Muscle layer of colon (tissue), 2 donors: ENCODE results near the gene DLD.
"Not testable (repeated sequence)": the region's sequence is repeated elsewhere in the genome, so short reads cannot be mapped to it uniquely, and the experiment has no call there.

Experiments
- H3K27ac ChIP-seq: one replicate; pipeline ENCODE4 v1.7.0; 2013; ENCODE audit warnings: low read depth, mild to moderate bottlenecking, low read length, moderate library complexity
- H3K27me3 ChIP-seq, 2 donors: one replicate each; pipeline ENCODE4 v1.7.0; 2013; ENCODE audit warnings: low read length in 2 of 2, mild to moderate bottlenecking in 2 of 2; ENCODE audit not compliant: insufficient read depth in 2 of 2, control insufficient read depth in 1 of 2
- H3K36me3 ChIP-seq: one replicate; pipeline ENCODE4 v1.7.0; 2013; ENCODE audit warnings: mild to moderate bottlenecking, low read length; ENCODE audit not compliant: insufficient read depth
- H3K4me1 ChIP-seq: one replicate; pipeline ENCODE4 v1.7.0; 2013; ENCODE audit warnings: mild to moderate bottlenecking, low read length; ENCODE audit not compliant: insufficient read depth
- H3K4me3 ChIP-seq, 2 donors: one replicate each; pipeline ENCODE4 v1.7.0; 2013; ENCODE audit warnings: low read length in 2 of 2, low read depth in 1 of 2, mild to moderate bottlenecking in 1 of 2, moderate library complexity in 1 of 2
- H3K9ac ChIP-seq: one replicate; pipeline ENCODE4 v1.7.0; 2013; ENCODE audit warnings: low read length
- H3K9me3 ChIP-seq: one replicate; pipeline ENCODE4 v1.7.0; 2013; ENCODE audit warnings: mild to moderate bottlenecking, low read length
- donor health status: abdominal sarcoma.
- donor health status: Adenocarcinoma of cecum.

Gene DLD

DNA sequence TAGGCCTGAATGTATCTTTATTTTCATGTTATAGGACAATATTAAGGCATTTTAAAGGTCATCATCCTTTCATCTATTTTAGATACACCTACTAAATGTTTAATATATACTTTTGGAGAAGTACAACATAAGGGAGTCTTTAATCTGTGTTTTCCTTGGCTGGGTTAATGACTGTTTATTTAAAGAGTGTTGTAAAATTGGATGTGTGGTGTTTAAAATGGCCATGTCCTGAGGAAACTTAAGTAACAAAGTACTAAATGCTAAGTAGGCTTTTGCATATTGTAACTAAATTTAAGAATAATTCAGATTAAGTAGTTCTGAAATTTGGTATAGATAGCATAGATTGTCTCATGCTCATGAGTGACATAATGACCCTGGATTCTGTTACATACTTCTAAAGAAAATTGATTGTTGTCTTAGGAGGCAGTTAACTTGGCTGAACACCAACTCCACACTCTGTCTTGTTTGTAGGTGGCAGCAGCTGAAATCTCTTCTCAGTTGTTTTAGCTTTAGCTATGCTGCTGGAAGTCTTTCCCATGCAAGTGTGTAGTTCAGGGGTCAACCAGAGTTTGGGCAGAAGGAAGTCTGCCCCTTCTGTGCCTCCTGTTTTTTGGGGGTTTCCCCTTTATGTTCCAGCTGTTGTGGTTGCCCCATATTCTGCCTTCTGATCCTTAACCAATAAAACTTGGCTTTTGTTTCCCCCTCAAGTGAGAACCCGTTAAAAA, 29.2 kb downstream of the DLD start:
- Histone ChIP-seq H3K4me1 (peaks cover 51% of the 10 kb centered on the region), H3K27me3 (no peaks in the 10 kb centered on the region), H3K27ac (peak overlapping the region; percentile 27), H3K9me3 (no peaks in the 10 kb centered on the region), H3K4me3 (no peak overlapping the region), H3K36me3 (peaks cover 40% of the 10 kb centered on the region), H3K9ac (no peak overlapping the region)

GRCh38 chr7:107921826-107922225, 30.8 kb downstream of the DLD start:
- not testable (repeated sequence) for H3K27me3 ChIP-seq, H3K9me3 ChIP-seq, H3K27ac ChIP-seq, H3K9ac ChIP-seq, H3K4me3 ChIP-seq
- H3K4me1 ChIP-seq, result peaks cover 54% of the 10 kb centered on the region
- H3K36me3 ChIP-seq, result peaks cover 46% of the 10 kb centered on the region

GRCh38 chr7:107922886-107923285, 31.9 kb downstream of the DLD start:
- no peak overlapping the region for H3K4me3 ChIP-seq
- no peak overlapping the region for H3K9ac ChIP-seq
- no peaks in the 10 kb centered on the region for H3K9me3 ChIP-seq
- H3K27me3 ChIP-seq, result no peaks in the 10 kb centered on the region
- peaks cover 41% of the 10 kb centered on the region for H3K36me3 ChIP-seq
- peaks cover 54% of the 10 kb centered on the region for H3K4me1 ChIP-seq
- H3K27ac ChIP-seq, result no peak overlapping the region

- H3K27ac ChIP-seq, result no peak overlapping the region
- H3K4me3 ChIP-seq, result no peak overlapping the region
- peaks cover 42% of the 10 kb centered on the region for H3K4me1 ChIP-seq
- H3K9me3 ChIP-seq, result no peaks in the 10 kb centered on the region
- no peak overlapping the region for H3K9ac ChIP-seq
- peaks cover 47% of the 10 kb centered on the region for H3K36me3 ChIP-seq
- no peaks in the 10 kb centered on the region for H3K27me3 ChIP-seq
Measured at GRCh38 chr7:107924841-107925504, 34.0 kb downstream of the DLD start.

DNA sequence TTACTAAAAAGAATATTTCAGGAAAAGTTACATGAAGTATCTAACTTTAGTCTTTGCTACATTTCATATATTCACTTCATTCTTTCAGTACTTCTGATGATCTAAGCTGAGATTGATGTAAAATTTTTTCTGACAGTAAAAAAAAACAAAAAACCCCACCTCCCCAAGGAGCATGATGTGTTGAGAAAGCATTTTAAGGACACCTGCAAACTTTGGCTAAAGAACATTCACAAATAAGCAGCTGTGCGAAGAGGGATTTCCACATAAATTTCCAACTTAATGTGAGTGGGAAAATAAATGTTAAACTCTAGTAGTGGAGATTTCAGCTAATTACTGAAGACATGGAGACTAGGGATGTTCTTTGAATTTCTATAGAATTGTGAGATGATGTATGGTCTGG, 35.5 kb downstream of the DLD start:
- Histone ChIP-seq H3K4me1 (peaks cover 33% of the 10 kb centered on the region), H3K4me3 (no peak overlapping the region), H3K27me3 (no peaks in the 10 kb centered on the region), H3K9ac (no peak overlapping the region), H3K36me3 (peaks cover 58% of the 10 kb centered on the region), H3K27ac (peak overlapping the region; percentile 54), H3K9me3 (no peaks in the 10 kb centered on the region)

DNA sequence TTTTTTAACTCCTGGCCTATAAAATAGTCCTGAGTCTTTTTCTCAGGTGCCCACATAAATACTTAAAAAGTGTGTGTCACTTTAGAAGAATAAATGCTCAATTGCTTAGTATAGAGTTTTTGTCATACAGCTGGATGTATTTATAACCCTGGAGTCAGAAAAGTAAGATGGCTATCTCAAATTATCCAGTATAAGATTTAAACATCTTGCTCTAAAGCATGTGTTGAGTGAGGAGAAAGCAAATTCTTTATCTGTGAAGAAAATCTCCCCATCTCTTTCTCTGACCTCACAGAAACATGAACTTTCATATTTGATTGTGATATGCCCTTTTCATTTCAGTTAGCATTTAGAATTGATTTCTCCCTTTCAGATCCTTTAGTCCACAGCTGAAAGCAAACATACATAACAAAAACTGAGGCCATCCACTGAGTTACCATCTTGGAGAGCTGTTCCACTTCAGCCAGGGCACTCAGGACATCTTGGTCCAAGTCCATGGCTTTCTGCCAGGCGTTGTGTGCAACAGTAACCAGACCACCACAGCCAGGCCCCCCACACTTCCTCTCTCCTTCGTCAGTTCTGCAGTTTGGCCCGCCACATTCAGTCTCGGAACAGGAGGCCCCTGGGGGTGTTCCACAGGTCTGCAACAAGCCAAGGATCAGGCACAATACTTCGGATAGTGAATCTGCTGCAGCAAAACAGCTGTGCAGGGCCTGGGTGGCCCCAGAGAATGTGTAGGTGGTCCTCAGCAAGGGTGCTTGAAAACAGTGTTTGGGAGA, 40.9 kb downstream of the DLD start:
- Histone ChIP-seq H3K36me3 (peaks cover 66% of the 10 kb centered on the region), H3K27ac (peak overlapping the region; percentile 74), H3K4me1 (peaks cover 44% of the 10 kb centered on the region)

DNA sequence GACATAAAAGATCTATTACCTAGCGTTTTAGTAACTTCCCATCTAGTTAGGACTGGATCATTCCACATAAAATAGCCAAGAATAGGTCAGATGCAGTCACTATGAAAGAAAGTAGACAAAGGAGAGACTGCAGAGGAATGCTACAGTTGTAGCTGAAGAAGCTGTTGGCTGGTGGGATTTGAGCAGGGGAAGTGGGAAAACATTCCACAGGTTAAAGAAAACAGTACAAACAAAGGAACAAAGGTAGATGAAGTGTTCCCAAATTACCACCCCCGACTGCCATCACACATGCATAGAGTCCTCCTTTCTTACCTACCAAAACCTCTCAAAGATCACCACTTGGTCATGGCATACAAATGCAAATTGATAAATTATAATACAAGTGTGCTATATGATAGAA, 41.8 kb downstream of the DLD start:
- peaks cover 53% of the 10 kb centered on the region for H3K4me1 ChIP-seq
- H3K4me3 ChIP-seq, result no peak overlapping the region
- H3K27ac ChIP-seq, result peak overlapping the region; percentile 74
- H3K9ac ChIP-seq, result no peak overlapping the region
- H3K36me3 ChIP-seq, result peaks cover 64% of the 10 kb centered on the region
- no peaks in the 10 kb centered on the region for H3K27me3 ChIP-seq
- H3K9me3 ChIP-seq, result no peaks in the 10 kb centered on the region

More for the DNA sequence above, 40.9 kb downstream of the DLD start:
- Histone ChIP-seq H3K27me3 (no peaks in the 10 kb centered on the region), H3K9ac (no peak overlapping the region), H3K9me3 (no peaks in the 10 kb centered on the region), H3K4me3 (no peak overlapping the region)

DNA sequence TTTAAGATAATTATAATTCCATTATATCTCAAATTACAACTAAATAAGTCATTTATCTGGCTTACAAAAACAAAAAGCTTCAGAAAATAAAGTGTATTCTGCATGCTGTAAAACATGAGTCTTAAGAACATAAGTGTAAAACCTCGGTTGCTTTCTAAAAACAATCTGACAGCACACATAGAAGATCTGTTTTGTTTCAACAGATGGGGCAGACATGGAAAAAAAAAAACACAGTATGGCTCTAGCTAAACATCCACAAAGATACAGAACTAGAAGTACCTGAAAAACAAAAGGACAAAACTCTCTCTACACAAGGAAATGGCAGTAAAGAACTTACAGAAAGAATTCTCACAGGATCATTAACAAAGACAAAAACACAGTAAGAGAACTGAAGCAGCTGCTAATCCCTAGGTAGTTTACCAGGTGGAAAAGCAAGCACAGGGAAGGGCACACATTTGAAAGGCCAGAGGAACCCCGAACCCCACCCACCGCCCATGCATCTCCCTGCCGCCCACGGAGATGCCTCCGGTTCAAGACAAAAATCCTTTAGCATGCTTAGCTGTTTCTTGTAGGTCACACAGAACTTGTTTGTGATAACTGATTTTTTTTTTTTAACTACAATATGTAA, 42.5 kb downstream of the DLD start:
- no peaks in the 10 kb centered on the region for H3K27me3 ChIP-seq
- peaks cover 57% of the 10 kb centered on the region for H3K36me3 ChIP-seq
- peak overlapping the region; percentile 39 for H3K27ac ChIP-seq
- no peaks in the 10 kb centered on the region for H3K9me3 ChIP-seq
- peaks cover 59% of the 10 kb centered on the region for H3K4me1 ChIP-seq
- no peak overlapping the region for H3K4me3 ChIP-seq
- H3K9ac ChIP-seq, result peak overlapping the region; percentile 23

DNA sequence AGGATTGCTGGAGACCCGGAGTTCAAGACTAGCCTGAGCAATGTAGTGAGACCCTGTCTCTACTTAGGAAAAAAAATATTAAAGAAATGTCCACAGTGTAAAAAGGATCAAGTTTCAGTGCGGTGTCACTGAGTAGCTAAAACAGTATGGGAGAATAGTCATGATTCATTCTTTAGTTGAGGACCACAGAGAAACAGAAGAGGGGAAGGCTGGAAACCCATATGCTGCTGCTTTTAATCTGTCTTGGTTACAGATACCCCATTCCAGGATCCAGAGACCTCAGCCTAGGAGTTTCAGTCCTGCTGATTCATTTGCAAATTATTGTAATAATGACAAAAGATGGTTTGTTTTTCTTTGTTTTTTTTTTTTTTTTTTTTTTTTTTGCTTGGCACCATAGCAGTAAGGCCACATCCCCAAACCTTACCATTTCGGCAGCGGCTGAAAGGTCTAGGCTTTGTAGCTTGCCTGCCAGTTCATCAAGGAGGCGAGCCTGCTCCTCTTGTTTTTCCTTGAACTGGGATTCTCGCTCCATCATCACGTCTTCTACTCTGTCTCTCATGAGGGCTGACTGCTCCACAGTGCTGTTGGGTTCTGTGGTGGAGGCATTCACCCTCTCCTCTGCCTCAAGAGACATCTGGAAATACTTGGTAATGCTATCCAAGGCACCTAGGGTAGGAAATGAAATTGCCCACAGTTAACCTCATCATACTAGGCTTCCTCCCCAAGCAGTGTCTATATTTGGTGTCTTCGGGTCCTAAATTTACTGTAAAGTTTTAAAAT, 44.2 kb downstream of the DLD start:
- Histone ChIP-seq H3K9ac (no peak overlapping the region), H3K36me3 (peaks cover 41% of the 10 kb centered on the region), H3K9me3 (no peaks in the 10 kb centered on the region), H3K4me3 (no peak overlapping the region), H3K4me1 (peaks cover 76% of the 10 kb centered on the region), H3K27ac (peak overlapping the region; percentile 83), H3K27me3 (no peaks in the 10 kb centered on the region)

- H3K27ac ChIP-seq, result no peak overlapping the region
- no peaks in the 10 kb centered on the region for H3K27me3 ChIP-seq
- no peak overlapping the region for H3K9ac ChIP-seq
- H3K36me3 ChIP-seq, result peaks cover 34% of the 10 kb centered on the region
- H3K9me3 ChIP-seq, result no peaks in the 10 kb centered on the region
- peaks cover 78% of the 10 kb centered on the region for H3K4me1 ChIP-seq
- no peak overlapping the region for H3K4me3 ChIP-seq
Measured at GRCh38 chr7:107936312-107936711, 45.3 kb downstream of the DLD start.
